Measurements from ENCODE around the gene STS. TPM values are rescaled to one million over a fixed set of nuclear protein-coding genes. Genes with fewer than 3 reads are reported as not detected.

STS gene
- polyA plus RNA-seq, 3 donors: 3.6 to 10.1 (median 8.3) TPM

- no peak overlapping the region for H3K27ac ChIP-seq (ENCODE audit: low read depth, low read length)
- WGBS, 3 donors: 34 to 81% (median 78%) methylated on average over 3 of the region's 3 CpGs
Observed at GRCh38 chrX:7132335-7133049, 15.0 kb upstream of the STS start.

GRCh38 chrX:7133050-7133440, 14.5 kb upstream of the STS start:
- H3K27ac ChIP-seq (ENCODE audit: low read depth, low read length): no peak overlapping the region
- WGBS, 3 donors: 24 to 56% (median 38%) methylated on average over 8 of the region's 8 CpGs

- no peak overlapping the region for H3K27ac ChIP-seq (ENCODE audit: low read depth, low read length)
- WGBS, 3 donors: 92 to 98% (median 93%) methylated on average over 2 of the region's 2 CpGs
Observed at GRCh38 chrX:7134981-7135380, 12.5 kb upstream of the STS start.

- 86 to 89% (median 88%) methylated on average over 9 of the region's 9 CpGs for WGBS, 3 donors
- no peak overlapping the region for H3K27ac ChIP-seq (ENCODE audit: low read depth, low read length)
Observed at GRCh38 chrX:7139202-7140081, 8.1 kb upstream of the STS start.

- no peak overlapping the region for H3K27ac ChIP-seq (ENCODE audit: low read depth, low read length)
- 98 to 100% (median 98%) methylated on average over 1 of the region's 1 CpG for WGBS, 3 donors
Observed at GRCh38 chrX:7143076-7143475, 4.4 kb upstream of the STS start.

GRCh38 chrX:7143941-7144525, 3.5 kb upstream of the STS start:
- no peak overlapping the region for H3K27ac ChIP-seq (ENCODE audit: low read depth, low read length)
- 67 to 89% (median 85%) methylated on average over 8 of the region's 8 CpGs for WGBS, 3 donors

- WGBS, 3 donors: 12 to 27% (median 21%) methylated on average over 3 of the region's 3 CpGs
- no peak overlapping the region for H3K27ac ChIP-seq (ENCODE audit: low read depth, low read length)
Observed at GRCh38 chrX:7145454-7145853, 2.1 kb upstream of the STS start.

- H3K27ac ChIP-seq (ENCODE audit: low read depth, low read length): no peak overlapping the region
- 69 to 88% (median 87%) methylated on average over 3 of the region's 3 CpGs for WGBS, 3 donors
Observed at GRCh38 chrX:7146020-7146702, 1.4 kb upstream of the STS start.

- WGBS, 3 donors: 8 to 21% (median 18%) methylated on average over 13 of the region's 13 CpGs
- no peak overlapping the region for H3K27ac ChIP-seq (ENCODE audit: low read depth, low read length)
Observed at GRCh38 chrX:7146703-7147412, 654 bp upstream of the STS start.

- WGBS, 3 donors: 0 to 2% (median 0%) methylated on average over 27 to 75 of the region's 76 CpGs
- H3K27ac ChIP-seq (ENCODE audit: low read depth, low read length): peak within 1 kb of the TSS; percentile 51
Observed at GRCh38 chrX:7147978-7148854, 704 bp downstream of the STS start, which contains the start of gene PUDP. PUDP (minus strand) TSS chrX:7148153; CDS start chrX:7148113, 40 bp downstream.

- no peak overlapping the region for H3K27ac ChIP-seq (ENCODE audit: low read depth, low read length)
- 69 to 85% (median 74%) methylated on average over 5 of the region's 5 CpGs for WGBS, 3 donors
Observed at GRCh38 chrX:7149411-7149810, 1.9 kb downstream of the STS start.

GRCh38 chrX:7153231-7153630, 5.7 kb downstream of the STS start:
- 54 to 68% (median 64%) methylated on average over 2 of the region's 2 CpGs for WGBS, 3 donors
- H3K27ac ChIP-seq (ENCODE audit: low read depth, low read length): no peak overlapping the region

- no peak overlapping the region for H3K27ac ChIP-seq (ENCODE audit: low read depth, low read length)
- WGBS, 3 donors: 76 to 84% (median 80%) methylated on average over 7 of the region's 7 CpGs
Observed at GRCh38 chrX:7154041-7154597, 6.6 kb downstream of the STS start.

GRCh38 chrX:7155163-7155562, 7.7 kb downstream of the STS start:
- no peak overlapping the region for H3K27ac ChIP-seq (ENCODE audit: low read depth, low read length)
- 95 to 100% (median 95%) methylated on average over 1 of the region's 1 CpG for WGBS, 3 donors

GRCh38 chrX:7156879-7157278, 9.4 kb downstream of the STS start:
- WGBS, 3 donors: 85 to 90% (median 89%) methylated on average over 3 of the region's 3 CpGs
- no peak overlapping the region for H3K27ac ChIP-seq (ENCODE audit: low read depth, low read length)

- WGBS, 3 donors: 76 to 95% (median 81%) methylated on average over 5 of the region's 5 CpGs
- no peak overlapping the region for H3K27ac ChIP-seq (ENCODE audit: low read depth, low read length)
Observed at GRCh38 chrX:7158468-7158990, 11.0 kb downstream of the STS start.
